Loucy (cell line): ENCODE measurements around the gene AMBN.

Source experiments
- CTCF ChIP-seq: fragments of 200-600 bp; sonication (generic); conservative IDR thresholded peaks from 2 replicates; pipeline ENCODE4 v1.5.1; 2014; ENCODE audit warnings: mild to moderate bottlenecking, antibody characterized with exemption, low read length
- EZH2phosphoT487 ChIP-seq: fragments of 200-600 bp; IDR thresholded peaks from 2 replicates; pipeline ENCODE4 v1.6.1; 2018; ENCODE audit warnings: antibody characterized with exemption, mild to moderate bottlenecking, moderate library complexity, borderline replicate concordance

DNA sequence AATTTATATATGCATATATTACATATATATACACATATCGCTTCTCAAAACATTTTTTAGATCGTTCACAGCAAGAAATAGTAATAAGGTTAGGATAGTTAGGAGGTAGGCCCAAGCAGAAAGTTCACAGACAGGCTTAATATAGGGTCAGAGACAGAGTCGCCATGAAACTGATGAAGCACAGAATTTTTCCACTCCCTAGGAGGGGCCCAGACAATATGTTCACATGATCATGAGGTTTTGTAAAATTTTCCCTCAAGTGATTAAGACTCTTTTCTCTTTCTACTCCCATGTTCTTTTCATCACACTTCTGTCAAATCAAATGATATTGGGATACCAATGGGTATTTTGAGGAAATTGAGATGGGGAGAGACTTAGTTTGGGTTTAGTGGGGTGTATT, 31.3 kb downstream of the AMBN start:
- TF ChIP-seq CTCF (no peak), EZH2phosphoT487 (no peak)
